Smooth muscle cell of the brain vasculature (primary cell): ENCODE data around the gene MALL.
"Not testable (repeated sequence)": the region's sequence is repeated elsewhere in the genome, so short reads cannot be mapped to it uniquely, and the experiment has no call there.

Experiments used
- DNase-seq: peaks from one replicate; pipeline ENCODE4 v3.0.0-alpha.2; 2012; ENCODE audit warnings: low read depth, low spot score

Gene MALL

GRCh38 chr2:110120171-110121051, 4.8 kb upstream of the MALL start:
- DNase-seq = no peak

GRCh38 chr2:110116033-110116710, 550 bp upstream of the MALL start:
- no peak for DNase-seq

GRCh38 chr2:110114831-110115255, 779 bp downstream of the MALL start:
- DNase-seq = no peak

GRCh38 chr2:110113961-110114591, 1.5 kb downstream of the MALL start:
- DNase-seq = no peak

- not testable (repeated sequence) for DNase-seq
Observed at GRCh38 chr2:110108291-110108690, 7.3 kb downstream of the MALL start.

- no peak for DNase-seq
Observed at GRCh38 chr2:110107092-110108079, 8.2 kb downstream of the MALL start.

GRCh38 chr2:110106642-110107041, 9.0 kb downstream of the MALL start:
- DNase-seq = no peak

- DNase-seq = no peak
Observed at GRCh38 chr2:110105608-110106467, 9.8 kb downstream of the MALL start.

GRCh38 chr2:110105183-110105582, 10.4 kb downstream of the MALL start:
- DNase-seq = no peak

GRCh38 chr2:110104025-110104771, 11.4 kb downstream of the MALL start:
- no peak for DNase-seq

- DNase-seq = no peak
Observed at GRCh38 chr2:110103061-110103961, 12.3 kb downstream of the MALL start.

GRCh38 chr2:110101901-110102803, 13.5 kb downstream of the MALL start:
- DNase-seq = no peak

- DNase-seq = peak; percentile 99
Observed at GRCh38 chr2:110101280-110101844, 14.3 kb downstream of the MALL start.

GRCh38 chr2:110100880-110101279, 14.7 kb downstream of the MALL start:
- DNase-seq = not testable (repeated sequence)

- no peak for DNase-seq
Observed at GRCh38 chr2:110100480-110100879, 15.1 kb downstream of the MALL start.

- DNase-seq = no peak
Observed at GRCh38 chr2:110099471-110100225, 16.0 kb downstream of the MALL start.
